ENCODE measurements around the gene SLC22A23.

DNA sequence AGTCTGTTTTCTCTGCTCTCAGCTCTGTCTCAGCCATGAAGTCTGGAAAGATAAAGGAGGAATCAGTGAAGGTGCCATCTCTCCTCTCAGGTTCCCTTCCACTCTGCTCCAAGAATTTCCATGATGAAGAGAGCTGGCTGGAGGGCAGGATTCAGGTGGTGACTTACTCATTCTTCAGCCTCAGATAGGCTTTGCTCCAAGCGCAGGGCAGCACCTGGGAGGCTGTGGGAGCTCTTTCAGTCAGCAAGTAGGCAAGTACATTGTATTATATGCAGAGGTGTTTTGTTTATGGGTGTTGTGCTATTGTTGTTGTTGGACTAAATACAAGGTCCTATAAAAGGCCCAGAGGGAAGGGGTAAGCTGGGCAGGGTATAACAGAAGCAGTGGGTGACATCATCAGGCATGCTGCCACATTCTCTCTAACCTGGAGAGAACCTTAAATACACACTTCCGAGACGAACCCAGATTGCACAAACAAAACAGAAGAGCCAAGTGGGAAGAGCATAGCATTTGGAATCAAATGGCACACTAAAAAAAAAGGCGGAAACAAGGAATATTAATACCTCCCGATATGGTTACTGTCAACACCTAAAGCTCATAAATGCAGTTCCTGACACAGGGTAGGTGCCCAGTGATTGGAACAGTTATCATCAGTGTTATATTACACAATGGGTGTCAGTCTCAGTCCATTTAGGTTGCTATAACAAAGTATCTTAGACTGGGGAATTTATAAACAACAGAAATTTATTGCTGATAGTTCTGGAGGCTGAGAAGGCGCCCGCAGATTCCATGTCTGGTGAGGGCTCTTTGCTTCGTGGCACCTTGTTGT lies 212.6 kb downstream of the SLC22A23 start:
- TF ChIP-seq TAF1 (IDR thresholded peaks at IDR 0.05; ENCODE audit: low read depth), result no peak
- TF ChIP-seq EP300 (IDR thresholded peaks at IDR 0.05; ENCODE audit: borderline replicate concordance), result no peak
